Panc1 (cell line): ENCODE results near the gene DYNC1I1.

ENCODE experiments used
- CTCF ChIP-seq: fragments of 450-650 bp; IDR thresholded peaks from 2 replicates; pipeline ENCODE4 v1.5.1; 2017; ENCODE audit warnings: mild to moderate bottlenecking
- POLR2AphosphoS5 ChIP-seq: IDR thresholded peaks from 2 replicates; pipeline ENCODE4 v1.6.1; 2012; ENCODE audit warnings: mild to moderate bottlenecking, low read depth, low read length, moderate library complexity
- REST ChIP-seq, 2 experiments: IDR thresholded peaks; 2 replicates each; pipeline ENCODE4 v1.6.1; 2011 to 2012; ENCODE audit warnings: low read depth in 2 of 2, control low read depth in 1 of 2, low read length in 1 of 2, mild to moderate bottlenecking in 1 of 2, moderate library complexity in 1 of 2; ENCODE audit not compliant: insufficient read depth in 1 of 2

- TF ChIP-seq POLR2AphosphoS5: no peak
- no peak for TF ChIP-seq CTCF
- TF ChIP-seq REST (IDR thresholded peaks at IDR 0.05; ENCODE audit: insufficient read depth in 1 of 2, low read depth in 2 of 2, low read length in 1 of 2): no peak
Observed at GRCh38 chr7:96026010-96026409, 253.7 kb downstream of the DYNC1I1 start.
